Measurements from ENCODE around the gene DOCK7.

- TF ChIP-seq CTCF (conservative IDR thresholded peaks at IDR 0.05; ENCODE audit: low read depth, low read length) (no peak), EZH2 (IDR thresholded peaks at IDR 0.05; ENCODE audit: low read length, unreplicated experiment) (no peak)
These were observed 14.6 kb downstream of the DOCK7 start for GRCh38 chr1:62673629-62674028.
